ENCODE results near the gene SUMO1.
"Not testable (repeated sequence)": the region's sequence is repeated elsewhere in the genome, so short reads cannot be mapped to it uniquely, and the experiment has no call there.

SUMO1 gene

GRCh38 chr2:202238234-202239197 lies at the start of gene SUMO1:
TSS of gene SUMO1 (minus strand) at chr2:202238597. CDS start at chr2:202238451, 146 bp downstream.
- DNase-seq (ENCODE audit: low spot score), result peak; percentile 94

- DNase-seq (ENCODE audit: low spot score), result no peak
These were observed 48.2 kb upstream of the SUMO1 start for GRCh38 chr2:202286595-202286994.

DNA sequence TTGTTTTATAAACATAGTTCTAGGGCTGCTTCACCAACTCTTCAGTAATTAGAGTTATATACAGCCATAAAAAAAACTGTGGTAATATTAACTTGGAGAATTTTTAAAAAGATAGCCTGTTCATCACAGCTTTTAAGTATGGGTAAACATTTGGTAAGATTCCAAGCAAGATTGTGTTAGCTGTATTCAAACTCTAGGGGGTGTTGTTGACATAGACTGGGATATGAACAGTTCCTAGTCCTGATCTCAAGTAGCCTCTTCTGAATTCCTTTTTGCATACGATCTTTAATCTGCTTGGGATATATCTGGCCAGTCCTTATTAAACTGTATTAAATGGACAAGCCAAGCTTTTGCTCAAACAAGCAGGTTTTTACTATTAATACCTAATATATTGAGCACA lies 40.5 kb upstream of the SUMO1 start:
- DNase-seq (ENCODE audit: low spot score), result peak; percentile 66

DNA sequence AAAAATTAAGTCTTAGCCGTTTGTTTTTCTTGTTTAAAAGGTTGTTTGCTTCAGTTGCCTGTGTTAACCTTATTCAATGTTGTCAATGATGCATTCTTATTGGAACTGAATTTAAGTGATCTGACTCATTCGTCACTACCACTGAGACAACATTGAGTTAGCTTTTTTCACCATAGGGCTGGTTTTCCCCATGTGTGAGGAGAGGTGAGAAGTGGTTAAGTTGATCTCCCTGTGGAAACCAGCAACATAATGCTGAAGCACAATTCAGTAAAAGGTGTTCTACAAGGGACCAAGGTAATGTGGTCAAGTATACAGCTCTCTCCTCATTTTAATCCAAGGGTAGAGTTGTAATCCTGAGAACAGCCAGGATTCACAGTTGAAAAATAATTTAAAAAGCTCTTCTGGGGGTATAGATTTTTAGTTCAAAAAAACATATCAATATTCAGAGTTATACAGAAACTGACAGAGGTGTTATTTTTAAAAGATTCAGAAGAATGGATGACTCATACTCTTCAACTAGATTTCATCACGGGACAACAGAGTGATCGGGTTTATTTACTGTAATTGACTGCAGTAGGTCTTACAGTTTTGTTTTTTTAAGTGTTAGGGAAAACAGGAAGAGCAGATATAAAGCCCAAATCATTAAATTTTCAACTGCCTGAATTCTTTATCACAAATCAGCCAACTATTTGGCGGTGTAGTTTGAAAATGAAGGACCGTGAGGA lies 39.8 kb upstream of the SUMO1 start:
- peak; percentile 33 for DNase-seq (ENCODE audit: low spot score)

- DNase-seq (ENCODE audit: low spot score), result peak; percentile 34
These were observed 37.8 kb upstream of the SUMO1 start for GRCh38 chr2:202276078-202276720.

DNA sequence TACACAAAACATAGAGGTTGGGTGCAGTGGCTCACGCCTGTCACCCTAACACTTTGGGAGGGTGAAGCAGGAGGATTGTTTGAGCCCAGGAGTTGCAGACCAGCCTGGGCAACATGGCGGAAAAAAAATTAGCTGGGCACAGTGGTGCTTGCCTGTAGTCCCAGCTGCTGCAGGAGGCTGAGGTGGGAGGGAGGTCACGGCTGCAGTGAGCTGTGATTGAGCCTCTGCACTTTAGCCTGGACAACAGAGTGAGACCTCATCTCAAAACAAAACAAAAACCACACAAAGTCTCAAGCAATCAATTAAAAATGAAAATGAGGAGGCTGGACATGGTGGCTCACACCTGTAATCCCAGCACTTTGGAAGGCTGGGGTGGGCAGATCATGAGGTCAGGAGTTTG lies 32.1 kb upstream of the SUMO1 start:
- no peak for DNase-seq (ENCODE audit: low spot score)

- no peak for DNase-seq (ENCODE audit: low spot score)
These were observed 31.2 kb upstream of the SUMO1 start for GRCh38 chr2:202269585-202269984.

GRCh38 chr2:202267495-202267894 lies 29.1 kb upstream of the SUMO1 start:
- DNase-seq (ENCODE audit: low spot score), result no peak

DNA sequence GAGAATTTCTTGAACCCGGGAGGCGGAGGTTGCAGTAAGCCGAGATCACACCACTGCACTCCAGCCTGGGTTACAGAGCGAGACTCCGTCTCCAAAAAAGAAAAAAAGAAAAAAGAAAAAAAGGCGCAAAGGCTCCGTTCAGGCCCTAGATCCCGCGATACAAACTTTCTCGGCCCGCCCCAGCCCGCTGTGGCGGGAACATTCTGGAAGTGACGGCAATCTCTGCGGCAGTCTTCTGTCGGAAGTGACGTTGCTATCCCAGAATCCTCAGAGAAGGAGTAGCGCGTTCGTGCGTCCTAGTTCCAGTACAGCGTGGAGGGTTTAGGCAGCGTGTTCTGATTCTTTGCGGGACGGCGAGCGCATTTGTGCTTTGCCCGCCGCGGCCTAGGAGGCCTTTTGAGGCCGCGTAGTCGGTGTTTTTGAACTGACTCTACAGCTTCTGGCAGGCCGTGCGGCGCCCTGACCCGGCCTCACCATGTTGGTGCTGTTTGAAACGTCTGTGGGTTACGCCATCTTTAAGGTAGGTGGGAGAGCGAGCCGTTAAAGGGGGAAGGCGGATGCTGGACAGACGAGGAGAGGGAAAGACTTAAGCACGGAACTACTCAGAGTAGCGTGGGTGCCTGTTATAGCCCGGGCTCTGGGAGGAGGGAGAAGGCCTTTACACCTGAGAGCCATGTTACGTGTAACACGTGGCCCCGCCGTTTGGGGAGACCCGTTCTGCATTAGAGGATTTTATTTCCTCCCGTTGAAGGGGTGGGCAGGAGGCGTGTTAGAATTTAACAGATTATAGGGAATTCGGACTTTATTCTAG lies 27.3 kb upstream of the SUMO1 start, which contains the start of gene NOP58:
Gene NOP58 (plus strand): TSS at position 297 of the 811 bp plus-strand sequence. CDS start 179 bp downstream, at position 476.
- peak; percentile 96 for DNase-seq (ENCODE audit: low spot score)

DNA sequence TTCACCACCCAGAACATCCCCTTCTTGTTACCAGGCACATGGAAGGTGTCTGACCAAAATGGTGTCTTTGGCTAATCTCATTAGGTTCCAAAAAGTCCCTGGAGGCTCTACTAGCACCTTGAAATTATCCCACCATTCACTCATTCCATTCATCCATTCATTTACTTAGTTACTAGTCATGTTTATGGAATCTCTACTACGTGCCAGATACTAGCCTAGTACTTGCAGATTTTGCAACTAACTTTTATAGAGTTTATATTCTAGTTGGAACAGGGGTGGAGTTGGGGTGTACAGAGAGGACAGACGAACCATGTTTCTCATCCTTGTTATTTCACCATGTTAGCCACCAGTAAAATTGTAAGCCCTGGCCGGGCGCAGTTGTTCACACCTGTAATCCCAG lies 23.1 kb upstream of the SUMO1 start:
- DNase-seq (ENCODE audit: low spot score), result peak; percentile 22

DNA sequence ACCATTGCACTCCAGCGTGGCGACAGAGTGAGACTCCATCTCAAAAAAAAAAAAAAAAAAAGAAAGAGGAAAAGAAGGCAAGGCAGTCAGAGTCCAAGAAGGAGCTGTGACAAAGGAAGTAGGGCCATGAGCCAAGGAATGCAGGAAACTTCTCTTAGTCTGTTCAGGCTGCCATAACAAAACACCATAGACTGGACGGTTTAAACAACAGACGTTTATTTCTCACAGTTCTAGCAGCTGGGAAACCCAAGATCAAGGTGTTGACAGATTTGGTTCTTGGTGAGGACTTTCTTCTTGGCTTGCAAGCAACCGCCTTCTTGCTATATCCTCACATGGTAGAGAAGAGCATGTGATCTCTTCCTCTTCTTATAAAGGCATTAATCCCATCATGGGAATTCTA lies 13.1 kb upstream of the SUMO1 start:
- no peak for DNase-seq (ENCODE audit: low spot score)

GRCh38 chr2:202249521-202250253 lies 11.3 kb upstream of the SUMO1 start:
- DNase-seq (ENCODE audit: low spot score), result no peak

GRCh38 chr2:202247710-202248109 lies 9.3 kb upstream of the SUMO1 start:
- DNase-seq (ENCODE audit: low spot score), result not testable (repeated sequence)

GRCh38 chr2:202237787-202238233 lies 587 bp downstream of the SUMO1 start:
- DNase-seq (ENCODE audit: low spot score), result peak; percentile 76

DNA sequence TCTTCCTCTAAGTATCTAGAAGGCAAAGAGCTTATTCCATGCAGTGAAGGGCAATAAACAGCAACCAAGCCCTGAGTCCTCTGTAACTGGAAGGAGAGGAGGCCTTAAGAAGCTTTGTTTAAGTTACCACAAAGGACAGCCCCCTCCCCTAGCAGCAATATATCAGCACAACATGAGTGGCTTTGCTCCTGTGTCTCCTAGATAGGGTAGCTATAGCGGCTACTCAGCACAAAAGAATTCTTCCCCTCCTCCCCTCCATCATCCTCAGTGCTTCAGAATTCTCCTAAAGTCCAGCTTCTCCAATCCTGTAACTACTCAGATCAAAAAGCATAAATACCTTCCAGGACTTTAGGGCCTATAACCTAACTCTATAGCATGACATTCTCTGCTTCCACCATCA lies 16.5 kb downstream of the SUMO1 start:
- DNase-seq (ENCODE audit: low spot score), result peak; percentile 19

- no peak for DNase-seq (ENCODE audit: low spot score)
These were observed 23.2 kb downstream of the SUMO1 start for GRCh38 chr2:202215179-202215578.

GRCh38 chr2:202208526-202208925 lies 29.9 kb downstream of the SUMO1 start:
- no peak for DNase-seq (ENCODE audit: low spot score)

- DNase-seq (ENCODE audit: low spot score), result no peak
These were observed 33.5 kb downstream of the SUMO1 start for GRCh38 chr2:202204855-202205254.

- no peak for DNase-seq (ENCODE audit: low spot score)
These were observed 35.0 kb downstream of the SUMO1 start for GRCh38 chr2:202203348-202203747.
